ENCODE data around the gene ATP8A2. TPM values are rescaled to one million over a fixed set of nuclear protein-coding genes. Genes with fewer than 3 reads are reported as not detected.

Gene ATP8A2
- total and polyA plus RNA-seq, 10 of the 15 experiments (the other 5 are each of a cell fraction or from before 2014, with no cell fraction given), result 0.01 to 0.04 (median 0.04) TPM; not detected in 7

GRCh38 chr13:25784119-25784518, 412.3 kb downstream of the ATP8A2 start:
- ChIA-PET SMC1A (ENCODE audit: uncharacterized antibody, unreplicated experiment) (no interaction called here), CTCF (no interaction called here), RAD21 (ENCODE audit: unreplicated experiment) (no interaction called here), POLR2A (no interaction called here)
- Histone ChIP-seq H3K4me1 (ENCODE audit: control insufficient read depth, insufficient read depth, low read length) (no peaks in the 10 kb centered on the region), H2AFZ (ENCODE audit: control insufficient read depth, low read depth, low read length) (no peak overlapping the region), H3K36me3 (ENCODE audit: control insufficient read depth in 2 of 2, insufficient read depth in 2 of 2, low read length in 1 of 2) (no peaks in the 10 kb centered on the region), H3K9ac (ENCODE audit: control insufficient read depth, insufficient read depth, low read length) (no peak overlapping the region), H3K79me2 (ENCODE audit: control insufficient read depth, insufficient read depth, low read length) (no peaks in the 10 kb centered on the region), H3K9me3 (replicated peaks; ENCODE audit: control insufficient read depth, insufficient read depth, low read length) (no peaks in the 10 kb centered on the region), H3K27me3 (replicated peaks in 1 of 2; ENCODE audit: control insufficient read depth in 2 of 2, insufficient read depth in 2 of 2, low read length in 1 of 2) (no peaks in the 10 kb centered on the region), H3K4me2 (ENCODE audit: control insufficient read depth, insufficient read depth) (no peak overlapping the region), H4K20me1 (ENCODE audit: control insufficient read depth, insufficient read depth) (no peaks in the 10 kb centered on the region), H3K4me3 (no peak overlapping the region), H3K27ac (ENCODE audit: control insufficient read depth, insufficient read depth) (no peak overlapping the region)
- TF ChIP-seq BHLHE40 (IDR thresholded peaks at IDR 0.05; ENCODE audit: borderline replicate concordance in 1 of 2, low read depth in 2 of 2, low read length in 1 of 2) (no peak), PKNOX1 (IDR thresholded peaks at IDR 0.05) (no peak), MTA2 (IDR thresholded peaks at IDR 0.05; ENCODE audit: low read depth) (no peak), NBN (IDR thresholded peaks at IDR 0.05) (no peak), ZNF274 (IDR thresholded peaks at IDR 0.05; ENCODE audit: insufficient read depth, insufficient read length) (no peak), EP300 (IDR thresholded peaks at IDR 0.05; ENCODE audit: borderline replicate concordance in 1 of 2, control insufficient read depth in 1 of 2, low read depth in 2 of 2, low read length in 2 of 2) (no peak), ATF2 (IDR thresholded peaks at IDR 0.05; ENCODE audit: low read length) (no peak), MTA3 (IDR thresholded peaks at IDR 0.05; ENCODE audit: borderline replicate concordance, low read length) (no peak), SP1 (IDR thresholded peaks at IDR 0.05; ENCODE audit: low read depth, low read length) (no peak), ZNF207 (IDR thresholded peaks at IDR 0.05; ENCODE audit: borderline replicate concordance) (no peak), EGR1 (IDR thresholded peaks at IDR 0.05; ENCODE audit: borderline replicate concordance in 1 of 2, low read depth in 2 of 2, low read length in 2 of 2) (no peak), SUPT20H (IDR thresholded peaks at IDR 0.05; ENCODE audit: borderline replicate concordance, control insufficient read depth, low read depth, low read length) (no peak), ZNF687 (IDR thresholded peaks at IDR 0.05) (no peak), BCL3 (IDR thresholded peaks at IDR 0.05; ENCODE audit: borderline replicate concordance, insufficient read depth, low read depth, low read length, poor library complexity, severe bottlenecking) (no peak), SPI1 (IDR thresholded peaks at IDR 0.05; ENCODE audit: borderline replicate concordance, insufficient read depth, low read depth, low read length) (no peak), NFIC (IDR thresholded peaks at IDR 0.05; ENCODE audit: low read depth, low read length) (no peak)
- intact Hi-C loops (cut with micrococcal nuclease; ENCODE audit: unreplicated experiment), result no loop called here
- WGBS (ENCODE audit: insufficient coverage, insufficient replicate concordance, low lambda C conversion rate, missing lambda C conversion rate), result 4% methylated on average over 4 of the region's 4 CpGs
- BruUV-seq (replicated peaks), result no TSS peak
- no peak for ATAC-seq
- no peak for DNase-seq (ENCODE audit: low read depth, low spot score)
- no peak for FAIRE-seq
- in situ Hi-C loops (cut with MboI), result no loop called here

Data from GM12878 (cell line).